GM19463 (cell line): ENCODE data around the gene CHD2.
"Not testable (repeated sequence)": the region's sequence is repeated elsewhere in the genome, so short reads cannot be mapped to it uniquely, and the experiment has no call there.

Experiments
- ATAC-seq: cut with Tn5 transposase; IDR thresholded peaks from one replicate; pipeline ENCODE4 v1.9.1; 2021; ENCODE audit warnings: mild to moderate bottlenecking, moderate library complexity; ENCODE audit not compliant: unreplicated experiment

Gene CHD2

GRCh38 chr15:93060336-93061248, 160.5 kb downstream of the CHD2 start:
- ATAC-seq: no peak

- not testable (repeated sequence) for ATAC-seq
Observed at GRCh38 chr15:93062628-93063261, 162.6 kb downstream of the CHD2 start.

DNA sequence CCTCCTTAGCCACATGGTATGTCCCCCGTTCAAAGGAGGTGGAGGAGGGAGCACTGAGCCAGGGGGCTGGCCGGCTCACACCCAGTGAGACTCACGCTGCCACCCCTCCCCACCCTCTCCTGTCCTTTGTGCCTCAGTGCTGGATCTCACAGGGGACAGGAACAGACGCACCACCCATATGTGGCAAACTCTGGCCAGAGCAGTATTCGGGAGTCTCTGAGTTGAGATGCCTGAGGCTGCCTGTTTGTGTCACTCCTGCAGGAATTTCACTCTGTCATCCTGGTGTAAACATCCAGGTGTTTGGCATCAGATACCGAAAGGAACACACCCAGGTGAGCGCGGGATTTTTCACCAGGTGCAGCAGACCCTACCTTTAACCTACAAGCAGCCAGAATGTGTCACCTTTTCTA, 163.1 kb downstream of the CHD2 start:
- ATAC-seq: no peak

- ATAC-seq: no peak
Observed at GRCh38 chr15:93063796-93064690, 163.9 kb downstream of the CHD2 start.

GRCh38 chr15:93065641-93066045, 165.5 kb downstream of the CHD2 start:
- ATAC-seq: no peak

DNA sequence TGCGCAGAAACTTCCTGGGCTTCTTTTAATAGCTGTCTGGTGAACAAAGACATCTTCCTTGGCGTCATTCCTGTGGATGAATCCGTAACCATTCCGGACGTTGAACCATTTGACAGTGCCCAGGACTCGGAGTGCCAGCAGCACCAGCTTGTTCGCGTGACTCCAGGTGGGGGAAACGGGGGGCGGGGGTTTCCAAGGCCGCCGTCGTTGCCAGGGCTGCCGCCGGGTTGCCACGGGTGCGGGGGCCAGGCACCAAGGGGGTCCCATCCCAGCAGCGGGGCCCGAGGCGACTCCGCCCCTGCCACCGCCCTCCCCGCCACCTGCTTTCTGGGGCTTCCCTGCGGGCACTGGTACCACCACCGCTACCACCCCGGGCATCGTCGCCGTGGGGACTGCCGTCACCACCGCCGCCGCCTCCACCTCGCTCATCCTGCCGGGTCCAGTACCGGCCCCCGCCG, 166.1 kb downstream of the CHD2 start:
- ATAC-seq: no peak

DNA sequence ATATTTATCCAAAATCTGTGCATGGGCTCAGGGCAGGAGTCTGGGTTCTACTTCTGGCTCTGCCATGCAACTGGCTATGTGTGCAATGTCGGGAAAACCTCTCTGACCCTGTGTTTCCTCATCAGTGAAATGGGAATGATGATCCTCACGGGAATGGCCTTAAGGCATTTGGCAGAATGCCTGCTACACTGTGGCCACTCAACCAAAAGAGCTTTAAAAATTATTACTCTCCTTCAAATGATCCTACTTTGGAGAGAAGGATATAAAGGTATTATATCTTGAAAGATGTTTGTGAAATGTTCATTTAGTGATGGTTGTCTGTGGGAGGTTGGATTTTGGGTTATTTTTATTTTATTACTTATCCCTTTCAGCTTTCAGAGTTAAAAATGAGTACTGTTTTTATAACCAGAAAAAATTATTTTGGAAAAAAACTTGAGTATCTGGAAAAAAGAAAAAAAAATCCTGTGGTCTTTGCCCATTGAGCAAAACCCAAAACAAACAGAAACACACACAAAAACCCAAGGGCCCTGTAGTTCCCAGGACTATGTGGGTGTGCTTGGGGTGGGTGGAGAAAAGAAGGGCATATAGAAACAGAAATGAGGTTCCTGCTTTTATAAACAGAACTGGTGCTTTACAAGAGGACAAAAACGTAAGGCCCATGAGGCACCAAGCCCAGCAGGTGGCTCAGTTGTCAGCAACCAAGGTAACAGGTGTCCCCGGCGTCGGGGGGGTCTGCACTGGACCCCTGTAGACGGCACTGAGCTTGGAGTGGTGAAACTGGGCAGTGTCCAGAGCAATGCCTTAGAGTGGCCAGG, 166.9 kb downstream of the CHD2 start:
- no peak for ATAC-seq

- no peak for ATAC-seq
Observed at GRCh38 chr15:93067649-93068085, 167.5 kb downstream of the CHD2 start.

- ATAC-seq: no peak
Observed at GRCh38 chr15:93068581-93069199, 168.6 kb downstream of the CHD2 start.

GRCh38 chr15:93070132-93070531, 170.0 kb downstream of the CHD2 start:
- no peak for ATAC-seq

GRCh38 chr15:93070551-93071296, 170.6 kb downstream of the CHD2 start:
- ATAC-seq: no peak

GRCh38 chr15:93071469-93071936, 171.4 kb downstream of the CHD2 start:
- no peak for ATAC-seq

- no peak for ATAC-seq
Observed at GRCh38 chr15:93072011-93072410, 171.9 kb downstream of the CHD2 start.

GRCh38 chr15:93072411-93073394, 172.6 kb downstream of the CHD2 start:
- no peak for ATAC-seq

GRCh38 chr15:93073465-93073952, 173.4 kb downstream of the CHD2 start:
- ATAC-seq: no peak

DNA sequence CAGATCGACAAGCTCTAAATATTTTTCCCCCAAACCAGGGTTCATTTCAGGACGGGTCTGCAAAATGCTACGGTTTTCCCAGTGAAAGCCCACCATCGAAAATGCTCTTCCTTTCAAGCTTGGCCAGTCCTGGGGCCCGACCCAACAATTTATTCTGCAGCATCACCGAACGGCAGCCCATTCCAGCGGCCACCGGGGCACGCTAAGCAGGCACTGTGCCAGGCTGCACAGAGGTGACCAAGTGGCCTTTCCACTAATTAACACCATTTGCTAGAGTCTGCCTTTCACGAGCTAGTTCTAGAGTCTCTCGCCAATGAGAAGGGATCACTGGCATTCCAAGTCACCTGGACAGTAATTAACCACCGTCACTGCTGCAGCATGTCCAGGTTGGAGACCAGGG, 174.5 kb downstream of the CHD2 start:
- no peak for ATAC-seq

DNA sequence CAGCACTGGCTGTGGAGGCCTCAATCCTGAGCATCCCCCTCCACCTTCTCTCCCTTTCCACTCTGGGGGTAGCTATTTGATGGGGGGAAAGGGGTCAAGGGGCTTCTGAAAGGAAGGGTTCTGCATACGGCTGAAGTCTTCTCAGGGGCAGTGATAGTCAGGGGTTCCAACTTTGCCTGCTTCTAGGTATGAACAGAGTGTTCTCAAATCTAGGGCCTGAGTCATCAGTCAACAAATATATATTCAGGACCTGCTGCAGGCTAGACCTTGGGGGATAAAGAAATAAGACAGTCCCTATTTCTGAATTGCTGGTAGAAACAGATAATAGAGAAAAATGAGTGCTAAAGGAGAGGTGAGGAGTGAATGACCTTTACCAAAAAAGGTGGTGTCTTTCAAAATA, 176.1 kb downstream of the CHD2 start:
- ATAC-seq: no peak

DNA sequence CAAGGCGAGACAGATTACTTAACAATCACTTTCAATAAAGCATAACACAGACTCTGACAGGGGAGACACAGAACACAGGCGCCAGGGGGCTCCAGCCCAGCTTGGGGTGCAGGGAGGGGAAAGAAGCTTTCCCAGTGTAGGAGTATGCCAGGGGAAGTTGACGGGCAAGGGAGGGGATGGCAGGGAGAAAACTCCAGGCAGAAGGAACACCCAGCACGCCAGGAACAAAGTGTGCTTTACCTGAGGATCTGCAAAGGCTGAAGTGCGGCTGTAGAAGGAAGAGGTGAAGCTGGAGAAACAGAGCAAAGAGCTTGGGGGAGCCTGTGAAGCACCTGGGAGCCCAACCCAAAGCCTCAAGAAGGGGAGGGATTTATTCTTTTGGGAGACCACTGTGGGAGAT, 176.8 kb downstream of the CHD2 start:
- ATAC-seq: no peak
